IPS-20b (cell line): ENCODE measurements around the gene FPR2.
"Not testable (repeated sequence)": the region's sequence is repeated elsewhere in the genome, so short reads cannot be mapped to it uniquely, and the experiment has no call there.

ENCODE experiments used
- H3K27ac ChIP-seq: one replicate; pipeline ENCODE4 v1.5.1; 2013; ENCODE audit warnings: low read length
- H3K27me3 ChIP-seq: 2 replicates; pipeline ENCODE4 v1.6.1; 2013; ENCODE audit warnings: mild to moderate bottlenecking, low read length, inconsistent platforms; ENCODE audit not compliant: insufficient read depth
- H3K36me3 ChIP-seq: 2 replicates; pipeline ENCODE4 v1.6.1; 2013; ENCODE audit warnings: low read depth, mild to moderate bottlenecking, inconsistent platforms, low read length, moderate library complexity; ENCODE audit not compliant: insufficient read depth
- H3K4me1 ChIP-seq: 2 replicates; pipeline ENCODE4 v1.6.1; 2013; ENCODE audit warnings: mild to moderate bottlenecking, control low read depth, inconsistent platforms, low read length, moderate library complexity; ENCODE audit not compliant: insufficient read depth
- H3K4me3 ChIP-seq: 2 replicates; pipeline ENCODE4 v1.5.1; 2013; ENCODE audit warnings: mild to moderate bottlenecking, low read length, inconsistent platforms
- H3K9ac ChIP-seq: 2 replicates; pipeline ENCODE4 v1.6.1; 2013; ENCODE audit warnings: low read depth, mild to moderate bottlenecking, inconsistent platforms, low read length, moderate library complexity
- H3K9me3 ChIP-seq: 2 replicates; pipeline ENCODE4 v1.6.1; 2013; ENCODE audit warnings: mild to moderate bottlenecking, low read depth, low read length, inconsistent platforms; ENCODE audit not compliant: insufficient read depth

FPR2 gene

GRCh38 chr19:51726049-51726448, 34.9 kb upstream of the FPR2 start:
- no peak overlapping the region for H3K9ac ChIP-seq
- no peak overlapping the region for H3K4me3 ChIP-seq
- H3K4me1 ChIP-seq: no peaks in the 10 kb centered on the region
- peaks cover 4% of the 10 kb centered on the region; the same call in 1 of the 2 replicates for H3K27me3 ChIP-seq
- H3K27ac ChIP-seq: no peak overlapping the region
- H3K9me3 ChIP-seq: peaks cover 6% of the 10 kb centered on the region; the same call in 1 of the 2 replicates
- no peaks in the 10 kb centered on the region for H3K36me3 ChIP-seq

GRCh38 chr19:51727349-51727880, 33.6 kb upstream of the FPR2 start:
- H3K27ac ChIP-seq: no peak overlapping the region
- H3K9ac ChIP-seq: no peak overlapping the region
- no peaks in the 10 kb centered on the region for H3K36me3 ChIP-seq
- no peaks in the 10 kb centered on the region; the same call in 1 of the 2 replicates for H3K27me3 ChIP-seq
- H3K4me1 ChIP-seq: no peaks in the 10 kb centered on the region
- peaks cover 6% of the 10 kb centered on the region; the same call in 1 of the 2 replicates for H3K9me3 ChIP-seq
- H3K4me3 ChIP-seq: no peak overlapping the region

- Histone ChIP-seq H3K27me3 (no peaks in the 10 kb centered on the region), H3K9ac (no peak overlapping the region), H3K9me3 (peaks cover 6% of the 10 kb centered on the region; the same call in 1 of the 2 replicates), H3K4me3 (no peak overlapping the region), H3K36me3 (no peaks in the 10 kb centered on the region), H3K4me1 (0 out of 2 replicates have a peak, but pooled peaks cover 3% of the 10 kb centered on the region), H3K27ac (no peak overlapping the region)
These were observed 31.2 kb upstream of the FPR2 start for GRCh38 chr19:51729781-51730180.

GRCh38 chr19:51733742-51734522, 27.0 kb upstream of the FPR2 start:
- Histone ChIP-seq H3K4me1 (0 out of 2 replicates have a peak, but pooled peaks cover 3% of the 10 kb centered on the region), H3K27me3 (no peaks in the 10 kb centered on the region), H3K36me3 (no peaks in the 10 kb centered on the region), H3K27ac (no peak overlapping the region), H3K9me3 (peaks cover 6% of the 10 kb centered on the region; the same call in 1 of the 2 replicates), H3K4me3 (0 out of 2 replicates have a peak overlapping the region, but pooled peaks have one; percentile 35), H3K9ac (no peak overlapping the region)

- H3K9ac ChIP-seq: no peak overlapping the region
- H3K36me3 ChIP-seq: no peaks in the 10 kb centered on the region
- H3K27me3 ChIP-seq: no peaks in the 10 kb centered on the region
- H3K4me1 ChIP-seq: 0 out of 2 replicates have a peak, but pooled peaks cover 3% of the 10 kb centered on the region
- no peak overlapping the region for H3K4me3 ChIP-seq
- no peaks in the 10 kb centered on the region for H3K9me3 ChIP-seq
- no peak overlapping the region for H3K27ac ChIP-seq
These were observed 25.1 kb upstream of the FPR2 start for GRCh38 chr19:51735759-51736449.

GRCh38 chr19:51737389-51737788, 23.6 kb upstream of the FPR2 start:
- H3K27ac ChIP-seq: no peak overlapping the region
- no peaks in the 10 kb centered on the region for H3K36me3 ChIP-seq
- no peaks in the 10 kb centered on the region for H3K27me3 ChIP-seq
- 0 out of 2 replicates have a peak, but pooled peaks cover 3% of the 10 kb centered on the region for H3K4me1 ChIP-seq
- no peaks in the 10 kb centered on the region for H3K9me3 ChIP-seq
- H3K4me3 ChIP-seq: no peak overlapping the region
- H3K9ac ChIP-seq: no peak overlapping the region

GRCh38 chr19:51737924-51738323, 23.1 kb upstream of the FPR2 start:
- no peaks in the 10 kb centered on the region for H3K9me3 ChIP-seq
- H3K9ac ChIP-seq: no peak overlapping the region
- H3K27ac ChIP-seq: no peak overlapping the region
- no peak overlapping the region for H3K4me3 ChIP-seq
- H3K27me3 ChIP-seq: no peaks in the 10 kb centered on the region
- no peaks in the 10 kb centered on the region for H3K36me3 ChIP-seq
- H3K4me1 ChIP-seq: 0 out of 2 replicates have a peak, but pooled peaks cover 3% of the 10 kb centered on the region

- not testable (repeated sequence) for H3K4me3 ChIP-seq, H3K9ac ChIP-seq, H3K9me3 ChIP-seq, H3K4me1 ChIP-seq, H3K27ac ChIP-seq, H3K27me3 ChIP-seq, H3K36me3 ChIP-seq
These were observed 22.5 kb upstream of the FPR2 start for GRCh38 chr19:51738523-51738922.

GRCh38 chr19:51739466-51740213, 21.3 kb upstream of the FPR2 start:
- Histone ChIP-seq H3K4me3 (no peak overlapping the region), H3K4me1 (no peaks in the 10 kb centered on the region), H3K27me3 (no peaks in the 10 kb centered on the region), H3K36me3 (no peaks in the 10 kb centered on the region), H3K9ac (no peak overlapping the region), H3K27ac (no peak overlapping the region), H3K9me3 (no peaks in the 10 kb centered on the region; the same call in none of the 2 replicates)

GRCh38 chr19:51740356-51740755, 20.6 kb upstream of the FPR2 start:
- no peaks in the 10 kb centered on the region for H3K27me3 ChIP-seq
- peaks cover under 1% of the 10 kb centered on the region for H3K9me3 ChIP-seq
- H3K4me3 ChIP-seq: no peak overlapping the region
- no peaks in the 10 kb centered on the region for H3K36me3 ChIP-seq
- no peak overlapping the region for H3K27ac ChIP-seq
- H3K9ac ChIP-seq: no peak overlapping the region
- H3K4me1 ChIP-seq: no peaks in the 10 kb centered on the region

- Histone ChIP-seq H3K4me1 (no peaks in the 10 kb centered on the region), H3K9ac (no peak overlapping the region), H3K27me3 (no peaks in the 10 kb centered on the region), H3K27ac (no peak overlapping the region), H3K36me3 (no peaks in the 10 kb centered on the region), H3K9me3 (peaks cover 10% of the 10 kb centered on the region), H3K4me3 (no peak overlapping the region)
These were observed 18.2 kb upstream of the FPR2 start for GRCh38 chr19:51742789-51743188.
